Measurements from ENCODE around the gene VPS36. TPM values are rescaled to one million over a fixed set of nuclear protein-coding genes. Genes with fewer than 3 reads are reported as not detected.
"Not testable (repeated sequence)": the region's sequence is repeated elsewhere in the genome, so short reads cannot be mapped to it uniquely, and the experiment has no call there.

VPS36 gene, protein sequence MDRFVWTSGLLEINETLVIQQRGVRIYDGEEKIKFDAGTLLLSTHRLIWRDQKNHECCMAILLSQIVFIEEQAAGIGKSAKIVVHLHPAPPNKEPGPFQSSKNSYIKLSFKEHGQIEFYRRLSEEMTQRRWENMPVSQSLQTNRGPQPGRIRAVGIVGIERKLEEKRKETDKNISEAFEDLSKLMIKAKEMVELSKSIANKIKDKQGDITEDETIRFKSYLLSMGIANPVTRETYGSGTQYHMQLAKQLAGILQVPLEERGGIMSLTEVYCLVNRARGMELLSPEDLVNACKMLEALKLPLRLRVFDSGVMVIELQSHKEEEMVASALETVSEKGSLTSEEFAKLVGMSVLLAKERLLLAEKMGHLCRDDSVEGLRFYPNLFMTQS
- polyA plus RNA-seq (12.8 to 36.5 TPM (median 24.6 TPM) in 3 replicates), polyA minus RNA-seq (11.9 to 23.6 TPM (median 16.1 TPM) in 3 replicates)
- 15.9 TPM for polyA plus RNA-seq (2011; ENCODE audit: low read depth)
- 13.7 and 25.0 TPM in 2 replicates for polyA plus RNA-seq (2011; cell fraction: cytosol; rRNA removed)
- 41.5 and 52.4 TPM in 2 replicates for polyA plus RNA-seq (2011; cell fraction: nucleus; rRNA removed)
- 17.3 and 19.1 TPM in 2 replicates for polyA plus RNA-seq (2012; ENCODE audit: low replicate concordance)
- polyA minus RNA-seq (2011; cell fraction: cytosol; rRNA and poly(A)+ RNA removed), result 11.1 TPM
- polyA minus RNA-seq (2011; cell fraction: nucleus; rRNA and poly(A)+ RNA removed), result 17.2 and 34.1 TPM in 2 replicates

DNA sequence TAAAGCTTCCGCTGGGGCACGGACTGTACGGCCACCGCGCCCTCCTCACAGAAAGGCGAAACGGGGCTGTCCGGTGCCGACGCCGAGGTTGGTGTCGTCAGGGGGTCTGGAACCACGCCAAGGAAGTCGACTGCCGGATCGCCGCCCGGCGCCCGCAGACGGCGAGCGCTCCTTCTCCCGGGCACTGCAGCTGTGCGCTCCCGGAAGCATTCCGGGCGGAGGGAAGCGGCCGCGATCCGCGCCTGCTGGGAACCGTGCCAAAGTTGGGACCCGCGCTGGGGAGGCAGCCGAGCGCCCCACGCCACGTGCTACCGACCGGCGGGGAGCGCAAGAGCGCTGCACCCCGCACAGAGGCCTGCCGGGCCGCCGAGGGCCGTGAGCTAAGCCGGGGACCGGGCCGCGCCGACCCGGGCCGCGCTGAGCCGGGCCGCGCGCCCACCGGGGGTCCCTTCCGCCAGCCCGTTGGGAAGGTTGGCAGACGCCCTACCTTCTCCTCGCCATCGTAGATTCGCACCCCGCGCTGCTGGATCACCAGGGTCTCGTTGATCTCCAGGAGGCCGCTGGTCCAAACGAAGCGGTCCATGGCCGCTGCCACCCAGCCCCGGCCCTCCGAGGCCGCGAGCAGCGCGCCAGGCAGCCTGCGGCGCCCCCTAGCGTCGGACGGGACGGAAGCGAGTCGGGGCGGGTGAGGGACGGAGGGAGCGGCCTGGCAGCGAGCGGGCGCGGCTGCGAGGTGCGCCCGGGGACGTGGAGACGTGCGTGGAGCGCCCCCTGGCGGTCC is at the start of gene VPS36:
TSS of gene VPS36 (minus strand) at position 623 of the 781 bp plus-strand sequence. CDS start at position 583, 40 bp downstream.
- H4K20me1 ChIP-seq (ENCODE audit: control insufficient read depth, extremely low read depth, insufficient read depth, low read length), result no peaks in the 10 kb centered on the region
- TF ChIP-seq EZH2 (IDR thresholded peaks at IDR 0.05; ENCODE audit: low read length), result no peak
- TF ChIP-seq, protein P1, sequence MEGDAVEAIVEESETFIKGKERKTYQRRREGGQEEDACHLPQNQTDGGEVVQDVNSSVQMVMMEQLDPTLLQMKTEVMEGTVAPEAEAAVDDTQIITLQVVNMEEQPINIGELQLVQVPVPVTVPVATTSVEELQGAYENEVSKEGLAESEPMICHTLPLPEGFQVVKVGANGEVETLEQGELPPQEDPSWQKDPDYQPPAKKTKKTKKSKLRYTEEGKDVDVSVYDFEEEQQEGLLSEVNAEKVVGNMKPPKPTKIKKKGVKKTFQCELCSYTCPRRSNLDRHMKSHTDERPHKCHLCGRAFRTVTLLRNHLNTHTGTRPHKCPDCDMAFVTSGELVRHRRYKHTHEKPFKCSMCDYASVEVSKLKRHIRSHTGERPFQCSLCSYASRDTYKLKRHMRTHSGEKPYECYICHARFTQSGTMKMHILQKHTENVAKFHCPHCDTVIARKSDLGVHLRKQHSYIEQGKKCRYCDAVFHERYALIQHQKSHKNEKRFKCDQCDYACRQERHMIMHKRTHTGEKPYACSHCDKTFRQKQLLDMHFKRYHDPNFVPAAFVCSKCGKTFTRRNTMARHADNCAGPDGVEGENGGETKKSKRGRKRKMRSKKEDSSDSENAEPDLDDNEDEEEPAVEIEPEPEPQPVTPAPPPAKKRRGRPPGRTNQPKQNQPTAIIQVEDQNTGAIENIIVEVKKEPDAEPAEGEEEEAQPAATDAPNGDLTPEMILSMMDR (optimal IDR thresholded peaks at IDR 0.05 in 1 of 3, IDR thresholded peaks at IDR 0.05 in 1 of 3, conservative IDR thresholded peaks at IDR 0.05 in 1 of 3; ENCODE audit: extremely low read depth in 1 of 3, insufficient read depth in 2 of 3, low read length in 3 of 3), result peak; percentile 92 to 100 (median 97)
- H3K36me3 ChIP-seq (ENCODE audit: control insufficient read depth in 2 of 2, extremely low read depth in 1 of 2, insufficient read depth in 2 of 2, low read length in 2 of 2), result peaks cover 0 to under 1% of the 10 kb centered on the region in 2 experiments
- FAIRE-seq, result no peak
- dilution Hi-C loops (cut with MboI; ENCODE audit: extremely low pct_ligation_motif_present, low sequenced_read_pairs), result no loop called here
- peak within 1 kb of the TSS; percentile 72 for H3K27ac ChIP-seq (ENCODE audit: control insufficient read depth, insufficient read depth, low read length)
- H3K79me2 ChIP-seq (ENCODE audit: control insufficient read depth, insufficient read depth, low read length), result peaks cover 33% of the 10 kb centered on the region
- H2AFZ ChIP-seq (ENCODE audit: control insufficient read depth, low read length), result peak within 1 kb of the TSS; percentile 73
- H3K4me1 ChIP-seq (ENCODE audit: control insufficient read depth, extremely low read depth, insufficient read depth, low read length), result peaks cover 44% of the 10 kb centered on the region
- H3K4me3 ChIP-seq (ENCODE audit: control insufficient read depth in 2 of 3, extremely low read depth in 1 of 3, insufficient read depth in 2 of 3, low read depth in 1 of 3, low read length in 3 of 3), result peak within 1 kb of the TSS; percentile 68 to 75 (median 71)
- H3K9me3 ChIP-seq (ENCODE audit: control insufficient read depth, low read depth, low read length), result no peaks in the 10 kb centered on the region
- peak within 1 kb of the TSS; percentile 85 for H3K4me2 ChIP-seq (ENCODE audit: control insufficient read depth, extremely low read depth, insufficient read depth, low read depth, low read length)
- H3K9ac ChIP-seq (ENCODE audit: control insufficient read depth, extremely low read depth, insufficient read depth, low read length), result peak within 1 kb of the TSS; percentile 93
- no peaks in the 10 kb centered on the region for H3K27me3 ChIP-seq (ENCODE audit: control insufficient read depth, extremely low read depth, insufficient read depth, low read length)
- no peaks in the 10 kb centered on the region for H3K9me1 ChIP-seq (ENCODE audit: control insufficient read depth, extremely low read depth, insufficient read depth, low read length)
- no peak for DNase-seq (ENCODE audit: low read depth, low spot score)

DNA sequence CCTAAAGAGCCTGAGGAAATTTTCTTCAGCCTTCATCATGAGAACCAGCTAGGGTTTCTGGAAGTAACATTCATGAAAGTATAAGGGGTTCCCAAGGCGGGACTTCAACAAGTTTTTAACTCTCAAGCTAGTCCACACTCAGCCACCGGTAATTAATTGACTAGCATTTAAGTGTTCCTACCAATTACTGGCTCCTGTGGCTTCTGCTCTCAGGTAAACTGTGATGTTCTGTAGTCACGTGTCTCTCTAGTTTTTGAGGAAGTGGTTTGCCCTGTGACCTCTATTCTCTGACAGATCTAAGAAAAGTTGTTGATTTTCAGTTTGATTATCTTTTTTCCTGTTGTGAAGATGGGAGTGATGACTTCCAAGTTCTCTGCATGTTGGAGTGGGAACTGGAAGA is 47.5 kb upstream of the VPS36 start:
- dilution Hi-C loops (cut with MboI; ENCODE audit: extremely low pct_ligation_motif_present, low sequenced_read_pairs); H3K4me3 ChIP-seq (ENCODE audit: control insufficient read depth in 2 of 3, extremely low read depth in 1 of 3, insufficient read depth in 2 of 3, low read depth in 1 of 3, low read length in 3 of 3); H3K36me3 ChIP-seq (ENCODE audit: control insufficient read depth in 2 of 2, extremely low read depth in 1 of 2, insufficient read depth in 2 of 2, low read length in 2 of 2); H3K9me3 ChIP-seq (ENCODE audit: control insufficient read depth, low read depth, low read length); H3K9ac ChIP-seq (ENCODE audit: control insufficient read depth, extremely low read depth, insufficient read depth, low read length); H3K27me3 ChIP-seq (ENCODE audit: control insufficient read depth, extremely low read depth, insufficient read depth, low read length); H3K27ac ChIP-seq (ENCODE audit: control insufficient read depth, insufficient read depth, low read length); DNase-seq (ENCODE audit: low read depth, low spot score); H3K4me2 ChIP-seq (ENCODE audit: control insufficient read depth, extremely low read depth, insufficient read depth, low read depth, low read length); H4K20me1 ChIP-seq (ENCODE audit: control insufficient read depth, extremely low read depth, insufficient read depth, low read length); H3K79me2 ChIP-seq (ENCODE audit: control insufficient read depth, insufficient read depth, low read length); H2AFZ ChIP-seq (ENCODE audit: control insufficient read depth, low read length); H3K4me1 ChIP-seq (ENCODE audit: control insufficient read depth, extremely low read depth, insufficient read depth, low read length); H3K9me1 ChIP-seq (ENCODE audit: control insufficient read depth, extremely low read depth, insufficient read depth, low read length): not testable (repeated sequence)
- FAIRE-seq, result peak; percentile 46

DNA sequence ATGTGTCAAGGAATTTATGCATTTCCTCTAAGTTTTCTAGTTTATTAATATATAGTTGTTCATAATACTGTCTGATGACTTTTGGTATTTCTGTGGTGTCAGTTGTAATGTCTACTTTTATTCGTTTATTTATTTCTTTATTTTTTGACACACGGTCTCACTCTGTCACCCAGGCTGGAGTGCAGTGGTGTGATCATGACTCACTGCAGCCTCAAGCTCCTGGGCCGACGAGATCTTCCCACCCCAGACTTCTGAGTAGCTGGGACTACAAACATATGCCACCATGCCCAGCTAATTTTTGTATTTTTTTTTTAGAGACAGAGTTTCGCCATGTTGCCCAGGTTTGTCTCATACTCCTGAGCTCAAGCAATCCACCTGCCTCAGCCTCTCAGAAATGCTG is 43.8 kb upstream of the VPS36 start:
- H4K20me1 ChIP-seq (ENCODE audit: control insufficient read depth, extremely low read depth, insufficient read depth, low read length); H3K9ac ChIP-seq (ENCODE audit: control insufficient read depth, extremely low read depth, insufficient read depth, low read length); H3K27ac ChIP-seq (ENCODE audit: control insufficient read depth, insufficient read depth, low read length); H3K79me2 ChIP-seq (ENCODE audit: control insufficient read depth, insufficient read depth, low read length); H3K4me3 ChIP-seq (ENCODE audit: control insufficient read depth in 2 of 3, extremely low read depth in 1 of 3, insufficient read depth in 2 of 3, low read depth in 1 of 3, low read length in 3 of 3); FAIRE-seq; H3K9me1 ChIP-seq (ENCODE audit: control insufficient read depth, extremely low read depth, insufficient read depth, low read length); H3K4me2 ChIP-seq (ENCODE audit: control insufficient read depth, extremely low read depth, insufficient read depth, low read depth, low read length); DNase-seq (ENCODE audit: low read depth, low spot score); dilution Hi-C loops (cut with MboI; ENCODE audit: extremely low pct_ligation_motif_present, low sequenced_read_pairs); H3K9me3 ChIP-seq (ENCODE audit: control insufficient read depth, low read depth, low read length); H3K4me1 ChIP-seq (ENCODE audit: control insufficient read depth, extremely low read depth, insufficient read depth, low read length); H3K27me3 ChIP-seq (ENCODE audit: control insufficient read depth, extremely low read depth, insufficient read depth, low read length); H2AFZ ChIP-seq (ENCODE audit: control insufficient read depth, low read length); H3K36me3 ChIP-seq (ENCODE audit: control insufficient read depth in 2 of 2, extremely low read depth in 1 of 2, insufficient read depth in 2 of 2, low read length in 2 of 2): not testable (repeated sequence)

DNA sequence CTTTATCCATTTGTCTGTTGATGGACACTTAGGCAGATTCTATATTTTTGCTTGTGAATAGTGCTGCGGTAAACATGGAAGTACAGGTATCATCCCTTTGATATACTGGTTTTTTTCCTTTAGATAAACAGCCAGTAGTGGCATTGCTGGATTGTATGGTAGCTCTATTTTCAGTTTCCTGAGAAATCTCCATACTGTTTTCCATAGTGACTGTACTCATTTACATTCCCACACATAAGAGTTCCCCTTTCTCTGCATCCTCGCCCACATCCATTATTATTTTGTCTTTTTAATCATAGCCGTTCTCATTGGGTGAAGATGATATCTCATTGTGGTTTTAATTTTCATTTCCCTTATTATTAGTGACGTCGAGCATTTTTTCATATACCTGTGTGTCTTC is 40.6 kb upstream of the VPS36 start:
- dilution Hi-C loops (cut with MboI; ENCODE audit: extremely low pct_ligation_motif_present, low sequenced_read_pairs), result not testable (repeated sequence)

More for the DNA sequence above, 40.6 kb upstream of the VPS36 start:
- H3K4me2 ChIP-seq (ENCODE audit: control insufficient read depth, extremely low read depth, insufficient read depth, low read depth, low read length); H3K27ac ChIP-seq (ENCODE audit: control insufficient read depth, insufficient read depth, low read length); H3K9me3 ChIP-seq (ENCODE audit: control insufficient read depth, low read depth, low read length); H3K27me3 ChIP-seq (ENCODE audit: control insufficient read depth, extremely low read depth, insufficient read depth, low read length); H4K20me1 ChIP-seq (ENCODE audit: control insufficient read depth, extremely low read depth, insufficient read depth, low read length); H3K79me2 ChIP-seq (ENCODE audit: control insufficient read depth, insufficient read depth, low read length); DNase-seq (ENCODE audit: low read depth, low spot score); H3K36me3 ChIP-seq (ENCODE audit: control insufficient read depth in 2 of 2, extremely low read depth in 1 of 2, insufficient read depth in 2 of 2, low read length in 2 of 2); H3K9ac ChIP-seq (ENCODE audit: control insufficient read depth, extremely low read depth, insufficient read depth, low read length); H2AFZ ChIP-seq (ENCODE audit: control insufficient read depth, low read length); H3K9me1 ChIP-seq (ENCODE audit: control insufficient read depth, extremely low read depth, insufficient read depth, low read length); H3K4me3 ChIP-seq (ENCODE audit: control insufficient read depth in 2 of 3, extremely low read depth in 1 of 3, insufficient read depth in 2 of 3, low read depth in 1 of 3, low read length in 3 of 3); H3K4me1 ChIP-seq (ENCODE audit: control insufficient read depth, extremely low read depth, insufficient read depth, low read length); FAIRE-seq: not testable (repeated sequence)
